Panc1 (cell line): Measurements from ENCODE around the gene PIAS1. TPM values are rescaled to one million over a fixed set of nuclear protein-coding genes. Genes with fewer than 3 reads are reported as not detected.

Experiments
- ATAC-seq: fragments of 200-7000 bp; cut with Tn5 transposase; 2 replicates; pipeline ENCODE4 v1.9.1; 2020; ENCODE audit warnings: mild to moderate bottlenecking, moderate library complexity
- BruUV-seq: library from RNA; stranded (reverse); fragments of 400-500 nt; replicated peaks from 2 replicates; lab custom pipeline; 2021; lab: Mats Ljungman, UMichigan
- CTCF ChIA-PET: fragments of 300-600 bp; sonication (Branson Sonifier 250); formaldehyde crosslinking; loops from one replicate; lab custom pipeline; 2022; ENCODE audit warnings: antibody characterized with exemption; lab: Charles Lee
- POLR2A ChIA-PET: fragments of 300-600 bp; sonication (Branson Sonifier 250); formaldehyde crosslinking; loops from one replicate; lab custom pipeline; 2022; ENCODE audit warnings: antibody characterized with exemption; lab: Charles Lee
- DNase-seq: peaks from one replicate; pipeline ENCODE4 v3.0.0-alpha.2; 2010; ENCODE audit warnings: low read depth, low spot score
- H3K27ac ChIP-seq: 2 replicates; pipeline ENCODE4 v1.5.1; 2011; ENCODE audit warnings: mild to moderate bottlenecking, low read length, inconsistent platforms
- H3K27me3 ChIP-seq: fragments of 200-500 bp; sonication (Bioruptor generic); 2 replicates; pipeline ENCODE4 v1.6.0; 2014; ENCODE audit warnings: low read length, inconsistent platforms; ENCODE audit not compliant: control insufficient read depth, insufficient read depth
- H3K36me3 ChIP-seq: fragments of 200-500 bp; sonication (Bioruptor generic); 2 replicates; pipeline ENCODE4 v1.5.1; 2014; ENCODE audit warnings: inconsistent platforms, mild to moderate bottlenecking, low read length, moderate library complexity; ENCODE audit not compliant: control insufficient read depth, insufficient read depth
- H3K4me1 ChIP-seq: 2 replicates; pipeline ENCODE4 v1.5.1; 2011; ENCODE audit warnings: inconsistent platforms, mild to moderate bottlenecking, low read length, moderate library complexity; ENCODE audit not compliant: control insufficient read depth, insufficient read depth
- H3K4me3 ChIP-seq, 2 experiments: 2 replicates each; pipeline ENCODE4 v1.5.1; 2011 to 2012; ENCODE audit warnings: low read depth in 2 of 2, low read length in 2 of 2, mild to moderate bottlenecking in 2 of 2, inconsistent platforms in 1 of 2, moderate library complexity in 1 of 2
- H3K9me3 ChIP-seq: fragments of 200-500 bp; sonication (Bioruptor generic); 2 replicates; pipeline ENCODE4 v1.5.1; 2014; ENCODE audit warnings: low read depth, mild to moderate bottlenecking, inconsistent platforms, low read length, moderate library complexity; ENCODE audit not compliant: control insufficient read depth, insufficient read depth
- CTCF ChIP-seq: fragments of 450-650 bp; IDR thresholded peaks from 2 replicates; pipeline ENCODE4 v1.5.1; 2017; ENCODE audit warnings: mild to moderate bottlenecking
- POLR2AphosphoS5 ChIP-seq: IDR thresholded peaks from 2 replicates; pipeline ENCODE4 v1.6.1; 2012; ENCODE audit warnings: mild to moderate bottlenecking, low read depth, low read length, moderate library complexity
- REST ChIP-seq, 2 experiments: IDR thresholded peaks; 2 replicates each; pipeline ENCODE4 v1.6.1; 2011 to 2012; ENCODE audit warnings: low read depth in 2 of 2, control low read depth in 1 of 2, low read length in 1 of 2, mild to moderate bottlenecking in 1 of 2, moderate library complexity in 1 of 2; ENCODE audit not compliant: insufficient read depth in 1 of 2
- SIN3A ChIP-seq: IDR thresholded peaks from 2 replicates; pipeline ENCODE4 v1.6.1; 2012; ENCODE audit warnings: low read depth, mild to moderate bottlenecking, low read length, moderate library complexity, borderline replicate concordance; ENCODE audit not compliant: insufficient read depth
- TCF7L2 ChIP-seq: IDR thresholded peaks from 2 replicates; pipeline ENCODE4 v1.6.1; 2011; ENCODE audit warnings: mild to moderate bottlenecking, low read depth, low read length, inconsistent platforms
- in situ Hi-C: cut with HindIII; loops from 2 replicates; pipeline ENCODE4 v1.10.0; 2016; ENCODE audit warnings: low sequenced_read_pairs, low pct_unique_long_range_greater_than_20kb
- intact Hi-C: fragments of 100-400 bp; cut with micrococcal nuclease; formaldehyde crosslinking; loops from one replicate; pipeline ENCODE4 v1.10.0; 2022; ENCODE audit not compliant: unreplicated experiment
- total RNA-seq: library from RNA; stranded (reverse); gene quantifications from one replicate; pipeline ENCODE4 v1.2.1, GENCODE V29; 2021; ENCODE audit not compliant: unreplicated experiment

Gene PIAS1
- total RNA-seq, 1 experiment from 2014 or later, result 44.5 TPM

GRCh38 chr15:68083463-68083862 lies 29.3 kb downstream of the PIAS1 start:
- Histone ChIP-seq H3K4me1 (peaks cover 52% of the 10 kb centered on the region), H3K4me3 (no peak overlapping the region), H3K9me3 (no peaks in the 10 kb centered on the region), H3K27ac (no peak overlapping the region), H3K36me3 (peaks cover 8% of the 10 kb centered on the region), H3K27me3 (no peaks in the 10 kb centered on the region)
- in situ Hi-C loops, result no loop called here
- no TSS peak for BruUV-seq
- TF ChIP-seq CTCF (no peak), TCF7L2 (no peak), POLR2AphosphoS5 (no peak), REST (IDR thresholded peaks at IDR 0.05; ENCODE audit: insufficient read depth in 1 of 2, low read depth in 2 of 2, low read length in 1 of 2) (no peak)
- intact Hi-C loops, result no loop called here
- no peak for DNase-seq
- no peak for ATAC-seq
- POLR2A ChIA-PET, result interaction anchor here (0.7 kb wide), 1 partner anchor 123 kb away, joined by 3 read pairs; no protein-coding TSS in a partner anchor
- CTCF ChIA-PET, result no interaction called here

- no peak for TF ChIP-seq SIN3A
- TF ChIP-seq CTCF, result no peak
- TF ChIP-seq TCF7L2, result no peak
- no peaks in the 10 kb centered on the region for H3K9me3 ChIP-seq
- ChIA-PET CTCF (no interaction called here), POLR2A (no interaction called here)
- DNase-seq (no peak), ATAC-seq (no peak)
- intact Hi-C loops, result no loop called here
- no peak overlapping the region for H3K27ac ChIP-seq
- H3K27me3 ChIP-seq, result no peaks in the 10 kb centered on the region
- peaks cover 8% of the 10 kb centered on the region for H3K36me3 ChIP-seq
- in situ Hi-C loops, result no loop called here
- peaks cover 56% of the 10 kb centered on the region for H3K4me1 ChIP-seq
- no TSS peak for BruUV-seq
- no peak overlapping the region for H3K4me3 ChIP-seq
Observed at GRCh38 chr15:68085052-68085451, 30.9 kb downstream of the PIAS1 start.
